GM12892 (cell line): ENCODE measurements around the gene ZC3H11A.

ENCODE experiments used
- POLR2A ChIP-seq: IDR thresholded peaks from 2 replicates; pipeline ENCODE4 v1.6.1; 2011; ENCODE audit warnings: low read depth, low read length, control low read depth
- POLR2AphosphoS5 ChIP-seq: IDR thresholded peaks from 2 replicates; pipeline ENCODE4 v1.6.1; 2011; ENCODE audit warnings: low read depth, low read length, control low read depth
- TAF1 ChIP-seq: IDR thresholded peaks from 2 replicates; pipeline ENCODE4 v1.6.1; 2011; ENCODE audit warnings: low read depth, mild to moderate bottlenecking, control low read depth, low read length, borderline replicate concordance

- no peak for TF ChIP-seq POLR2A
- no peak for TF ChIP-seq TAF1
- TF ChIP-seq POLR2AphosphoS5: no peak
Measured at GRCh38 chr1:203842559-203842876, 47.1 kb downstream of the ZC3H11A start.
